B cell (primary cell): ENCODE measurements around the gene FBXO28. TPM values are rescaled to one million over a fixed set of nuclear protein-coding genes. Genes with fewer than 3 reads are reported as not detected.

Experiments used
- ATAC-seq: fragments of 200-7000 bp; cut with Tn5 transposase; one replicate; pipeline ENCODE4 v1.10.0; 2021; ENCODE audit warnings: low read depth, mild to moderate bottlenecking, moderate number of reproducible peaks, moderate library complexity
- CTCF ChIA-PET: fragments of 350-600 bp; sonication (Branson Sonifier 250); formaldehyde crosslinking; loops from one replicate; lab custom pipeline; 2021; ENCODE audit warnings: antibody characterized with exemption, inconsistent platforms; lab: Charles Lee
- POLR2A ChIA-PET: fragments of 350-600 bp; sonication (Branson Sonifier 250); formaldehyde crosslinking; loops from one replicate; lab custom pipeline; 2021; ENCODE audit warnings: antibody characterized with exemption; lab: Charles Lee
- DNase-seq: peaks from one replicate; pipeline ENCODE4 v3.0.0; 2013
- H2AFZ ChIP-seq: 2 replicates; pipeline ENCODE4 v1.6.1; 2012; ENCODE audit warnings: mild to moderate bottlenecking, low read depth, low read length; ENCODE audit not compliant: insufficient read depth, poor library complexity, severe bottlenecking
- H3K27ac ChIP-seq, 2 donors: 1 replicate in 1 of 2; 2 replicates in 1 of 2; pipeline ENCODE4 v1.5.1; 2012 to 2013; ENCODE audit warnings: low read length in 2 of 2, mild to moderate bottlenecking in 2 of 2, moderate library complexity in 1 of 2
- H3K27me3 ChIP-seq, 4 experiments: fragments of 200-600 bp in 1 of 4; sonication (generic) in 1 of 4; replicated peaks in 1 of 4; 1 replicate in 2 of 4; 2 replicates in 2 of 4; pipeline versions ENCODE4 v1.6.1 to v1.7.0; 2013 to 2016; ENCODE audit warnings: low read length in 3 of 4, mild to moderate bottlenecking in 2 of 4, mixed read lengths in 1 of 4, moderate library complexity in 1 of 4; ENCODE audit not compliant: insufficient read depth in 4 of 4, control insufficient read depth in 3 of 4; ENCODE audit errors: control extremely low read depth in 1 of 4
- H3K36me3 ChIP-seq, 2 experiments: replicated peaks in 1 of 2; 1 replicate in 1 of 2; 2 replicates in 1 of 2; pipeline versions ENCODE4 v1.6.1 to v1.7.1; 2013; ENCODE audit warnings: low read length in 1 of 2; ENCODE audit not compliant: insufficient read depth in 2 of 2, control insufficient read depth in 1 of 2; ENCODE audit errors: control extremely low read depth in 1 of 2, extremely low read depth in 1 of 2
- H3K4me1 ChIP-seq, 2 donors: fragments of 200-600 bp in 1 of 2; sonication (generic) in 1 of 2; 1 replicate in 1 of 2; 2 replicates in 1 of 2; pipeline versions ENCODE4 v1.5.1 to v1.6.1; 2013 to 2017; ENCODE audit warnings: low read length in 2 of 2; ENCODE audit not compliant: control insufficient read depth in 2 of 2, insufficient read depth in 2 of 2
- H3K4me2 ChIP-seq: replicated peaks from 2 replicates; pipeline ENCODE3; 2012; ENCODE audit warnings: mild to moderate bottlenecking, low read depth, low read length; ENCODE audit not compliant: poor library complexity, severe bottlenecking
- H3K4me3 ChIP-seq, 5 experiments: fragments of 200-600 bp in 1 of 5; sonication (generic) in 1 of 5; 1 replicate in 3 of 5; 2 replicates in 2 of 5; pipeline versions ENCODE4 v1.5.1 to v1.7.0; 2011 to 2016; ENCODE audit warnings: low read length in 4 of 5, mild to moderate bottlenecking in 4 of 5, low read depth in 2 of 5, control low read depth in 1 of 5, moderate library complexity in 1 of 5; ENCODE audit not compliant: insufficient read depth in 1 of 5; ENCODE audit errors: control extremely low read depth in 1 of 5, extremely low read depth in 1 of 5
- H3K79me2 ChIP-seq: fragments of 200-600 bp; sonication (generic); one replicate; pipeline ENCODE4 v1.6.0; 2016; ENCODE audit warnings: low read length; ENCODE audit not compliant: control insufficient read depth, insufficient read depth
- H3K9ac ChIP-seq: fragments of 200-600 bp; sonication (generic); 2 replicates; pipeline ENCODE4 v1.6.1; 2017; ENCODE audit warnings: mild to moderate bottlenecking, low read length, moderate library complexity
- H3K9me3 ChIP-seq, 3 donors: one replicate each; pipeline versions ENCODE4 v1.6.1 to v1.7.1; 2013; ENCODE audit warnings: low read length in 2 of 3; ENCODE audit not compliant: control insufficient read depth in 2 of 3, insufficient read depth in 1 of 3; ENCODE audit errors: control extremely low read depth in 1 of 3
- H4K20me1 ChIP-seq: 2 replicates; pipeline ENCODE4 v1.6.0; 2012; ENCODE audit warnings: mild to moderate bottlenecking, low read length; ENCODE audit not compliant: insufficient read depth, control insufficient read depth, poor library complexity, severe bottlenecking
- H3K27ac Mint-ChIP-seq: one replicate; pipeline ENCODE4 v1.8.0; 2021; ENCODE audit warnings: mixed read lengths
- H3K27me3 Mint-ChIP-seq: one replicate; pipeline ENCODE4 v1.8.0; 2021; ENCODE audit warnings: mixed read lengths
- H3K4me1 Mint-ChIP-seq: one replicate; pipeline ENCODE4 v1.8.0; 2021; ENCODE audit warnings: mixed read lengths
- H3K4me3 Mint-ChIP-seq: one replicate; pipeline ENCODE4 v1.8.0; 2021; ENCODE audit warnings: mixed read lengths
- H3K9me3 Mint-ChIP-seq: one replicate; pipeline ENCODE4 v1.8.0; 2022; ENCODE audit warnings: mixed read lengths; ENCODE audit not compliant: insufficient read depth
- EZH2 ChIP-seq: IDR thresholded peaks from 2 replicates; pipeline ENCODE4 v1.6.1; 2012; ENCODE audit warnings: borderline replicate concordance, low read depth, mild to moderate bottlenecking, moderate library complexity, low read length; ENCODE audit not compliant: insufficient read depth, poor library complexity, severe bottlenecking
- WGBS: methylation state at CpG from one replicate; pipeline ENCODE4 v1.1.5; 2013; ENCODE audit warnings: missing lambda C conversion rate; ENCODE audit not compliant: insufficient coverage; 5-methylcytosine and 5-hydroxymethylcytosine counted together
- intact Hi-C: fragments of 100-400 bp; cut with micrococcal nuclease; formaldehyde crosslinking; loops from one replicate; pipeline ENCODE4 v1.10.0; 2022
- polyA minus RNA-seq: library from RNA; depleted of rRNA, polyadenylated mRNA; stranded (reverse); fragments of >200 nt; gene quantifications from 2 replicates; pipeline ENCODE4 v1.2.3, GENCODE V29; 2012
- polyA plus RNA-seq: library from polyadenylated mRNA; depleted of rRNA; stranded (reverse); fragments of >200 nt; gene quantifications from 2 replicates; pipeline ENCODE4 v1.2.3, GENCODE V29; 2012
- total RNA-seq, 2 donors: library from RNA; stranded (reverse); fragments of 120-200 nt in 1 of 2; gene quantifications; 1 replicate in 1 of 2; 2 replicates in 1 of 2; pipeline versions ENCODE4 v1.2.3 to v1.2.4, GENCODE V29; 2013 to 2022
- TF ChIP-seq, protein P1 (sequence below): fragments of 200-600 bp; IDR thresholded peaks from one replicate; pipeline ENCODE4 v1.8.0; 2022; ENCODE audit warnings: antibody characterized with exemption, mild to moderate bottlenecking

Gene FBXO28, protein sequence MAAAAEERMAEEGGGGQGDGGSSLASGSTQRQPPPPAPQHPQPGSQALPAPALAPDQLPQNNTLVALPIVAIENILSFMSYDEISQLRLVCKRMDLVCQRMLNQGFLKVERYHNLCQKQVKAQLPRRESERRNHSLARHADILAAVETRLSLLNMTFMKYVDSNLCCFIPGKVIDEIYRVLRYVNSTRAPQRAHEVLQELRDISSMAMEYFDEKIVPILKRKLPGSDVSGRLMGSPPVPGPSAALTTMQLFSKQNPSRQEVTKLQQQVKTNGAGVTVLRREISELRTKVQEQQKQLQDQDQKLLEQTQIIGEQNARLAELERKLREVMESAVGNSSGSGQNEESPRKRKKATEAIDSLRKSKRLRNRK
- total RNA-seq: 37.0 and 39.7 TPM in 2 replicates
- 34.5 TPM for total RNA-seq (2013)
- polyA plus RNA-seq: 17.5 and 23.9 TPM in 2 replicates
- 19.2 and 24.9 TPM in 2 replicates for polyA minus RNA-seq

DNA sequence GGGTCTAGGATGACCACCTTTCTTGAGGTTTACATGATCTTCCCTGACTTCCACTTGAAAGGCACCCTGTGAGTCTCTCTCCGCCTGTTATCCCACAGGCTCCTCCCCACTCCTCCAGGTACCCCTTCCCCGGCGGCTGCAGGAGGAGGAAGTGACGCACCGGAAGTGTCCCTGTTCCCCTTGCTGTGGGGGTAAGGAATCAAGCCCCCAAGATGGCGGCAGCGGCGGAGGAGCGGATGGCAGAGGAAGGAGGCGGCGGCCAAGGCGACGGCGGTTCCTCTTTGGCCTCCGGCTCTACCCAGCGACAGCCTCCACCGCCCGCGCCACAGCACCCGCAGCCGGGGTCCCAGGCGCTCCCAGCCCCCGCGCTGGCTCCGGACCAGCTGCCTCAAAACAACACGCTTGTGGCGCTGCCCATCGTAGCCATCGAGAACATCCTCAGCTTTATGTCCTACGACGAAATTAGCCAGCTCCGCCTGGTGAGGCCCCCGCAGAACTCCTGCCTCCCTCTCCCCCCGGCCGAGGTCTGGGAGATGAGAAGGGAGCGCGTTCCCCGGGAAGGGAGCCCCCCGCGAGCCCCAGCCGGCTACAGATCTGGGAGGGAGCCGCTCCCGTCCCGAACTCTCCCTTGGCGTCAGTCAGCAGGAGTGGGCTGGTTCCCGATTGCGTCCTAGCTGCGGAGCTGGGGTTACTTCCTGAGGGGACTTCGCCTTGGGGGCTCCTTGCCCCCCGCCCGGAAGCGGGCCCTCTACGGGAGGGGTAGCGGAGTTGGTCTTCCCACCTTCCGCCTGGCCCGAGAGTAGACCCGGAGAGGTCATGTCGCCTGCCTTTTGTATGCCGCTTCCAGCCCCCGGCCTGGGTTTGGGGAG lies at the start of gene FBXO28:
FBXO28 (plus strand) TSS at position 194 of the 869 bp plus-strand sequence; CDS start at position 213, 19 bp downstream.
- H3K4me3 ChIP-seq: peak within 1 kb of the TSS; percentile 78 to 92 (median 86)
- H3K4me2 ChIP-seq: peak within 1 kb of the TSS; percentile 93
- H3K79me2 ChIP-seq: peaks cover 37% of the 10 kb centered on the region
- Mint-ChIP-seq H3K27ac (peak within 1 kb of the TSS; percentile 95), H3K4me1 (peaks cover 30% of the 10 kb centered on the region), H3K9me3 (no peaks in the 10 kb centered on the region), H3K4me3 (peak within 1 kb of the TSS; percentile 92), H3K27me3 (peaks cover under 1% of the 10 kb centered on the region)
- TF ChIP-seq EZH2: no peak
- TF ChIP-seq, protein P1, sequence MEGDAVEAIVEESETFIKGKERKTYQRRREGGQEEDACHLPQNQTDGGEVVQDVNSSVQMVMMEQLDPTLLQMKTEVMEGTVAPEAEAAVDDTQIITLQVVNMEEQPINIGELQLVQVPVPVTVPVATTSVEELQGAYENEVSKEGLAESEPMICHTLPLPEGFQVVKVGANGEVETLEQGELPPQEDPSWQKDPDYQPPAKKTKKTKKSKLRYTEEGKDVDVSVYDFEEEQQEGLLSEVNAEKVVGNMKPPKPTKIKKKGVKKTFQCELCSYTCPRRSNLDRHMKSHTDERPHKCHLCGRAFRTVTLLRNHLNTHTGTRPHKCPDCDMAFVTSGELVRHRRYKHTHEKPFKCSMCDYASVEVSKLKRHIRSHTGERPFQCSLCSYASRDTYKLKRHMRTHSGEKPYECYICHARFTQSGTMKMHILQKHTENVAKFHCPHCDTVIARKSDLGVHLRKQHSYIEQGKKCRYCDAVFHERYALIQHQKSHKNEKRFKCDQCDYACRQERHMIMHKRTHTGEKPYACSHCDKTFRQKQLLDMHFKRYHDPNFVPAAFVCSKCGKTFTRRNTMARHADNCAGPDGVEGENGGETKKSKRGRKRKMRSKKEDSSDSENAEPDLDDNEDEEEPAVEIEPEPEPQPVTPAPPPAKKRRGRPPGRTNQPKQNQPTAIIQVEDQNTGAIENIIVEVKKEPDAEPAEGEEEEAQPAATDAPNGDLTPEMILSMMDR: peak; percentile 17
- peak; percentile 93 for DNase-seq
- peaks cover 21% of the 10 kb centered on the region for H4K20me1 ChIP-seq
- ATAC-seq: peak; percentile 92
- H2AFZ ChIP-seq: peak within 1 kb of the TSS; percentile 90
- H3K9me3 ChIP-seq: no peaks in the 10 kb centered on the region
- no peaks in the 10 kb centered on the region for H3K36me3 ChIP-seq
- ChIA-PET CTCF (interaction anchor here (0.5 to 5.4 kb wide), 6 partner anchors 145 to 343 kb away, joined by 3 to 100 read pairs (median 24); partner anchors contain the start of gene NVL), POLR2A (interaction anchor here (0.6 to 1.0 kb wide), 2 partner anchors 78 to 320 kb away, joined by 3 read pairs; partner anchors contain the start of gene WDR26)
- peak within 1 kb of the TSS; percentile 96 for H3K27ac ChIP-seq
- intact Hi-C loops: loop anchor here (1.0 to 5.0 kb wide), 6 partner anchors 121 to 415 kb away; partner anchors contain the start of genes CNIH4, NVL, TP53BP2 and WDR26
- WGBS: under 1% methylated on average over 56 of the region's 60 CpGs
- H3K4me1 ChIP-seq: peaks cover 20 to 27% of the 10 kb centered on the region in 2 donors
- peaks cover 0 to 5% (median 0%) of the 10 kb centered on the region in 4 experiments for H3K27me3 ChIP-seq
- peak within 1 kb of the TSS; percentile 95 for H3K9ac ChIP-seq
